CD4-positive, CD25-positive, alpha-beta regulatory T cell (primary cell): ENCODE results near the gene ABHD1. TPM values are rescaled to one million over a fixed set of nuclear protein-coding genes. Genes with fewer than 3 reads are reported as not detected.

Experiments
- ATAC-seq, 2 donors: fragments of 150-1000 bp; cut with Tn5 transposase; one replicate each; pipeline ENCODE4 v1.10.0; 2021; ENCODE audit warnings: low read depth in 2 of 2, moderate number of reproducible peaks in 2 of 2, moderate library complexity in 1 of 2
- DNase-seq, 3 donors: peaks; one replicate each; pipeline versions ENCODE4 v3.0.0 to v3.0.0-alpha.2; 2012 to 2022; ENCODE audit warnings: mixed read lengths in 1 of 3
- H3K27ac ChIP-seq: one replicate; pipeline ENCODE4 v1.7.0; 2013; ENCODE audit warnings: mild to moderate bottlenecking, low read length; ENCODE audit not compliant: insufficient read depth, poor library complexity, severe bottlenecking
- H3K27me3 ChIP-seq: one replicate; pipeline ENCODE4 v1.7.0; 2013; ENCODE audit warnings: low read length; ENCODE audit not compliant: control insufficient read depth, insufficient read depth
- H3K36me3 ChIP-seq: one replicate; pipeline ENCODE4 v1.7.0; 2013; ENCODE audit warnings: mild to moderate bottlenecking, low read length, moderate library complexity; ENCODE audit not compliant: control insufficient read depth, insufficient read depth
- H3K4me1 ChIP-seq: 2 replicates; pipeline ENCODE4 v1.7.0; 2013; ENCODE audit warnings: mild to moderate bottlenecking, low read length; ENCODE audit not compliant: insufficient read depth, control insufficient read depth, poor library complexity, severe bottlenecking
- H3K4me3 ChIP-seq: one replicate; pipeline ENCODE4 v1.7.0; 2013; ENCODE audit warnings: low read depth, mild to moderate bottlenecking, low read length, moderate library complexity
- H3K9me3 ChIP-seq, 2 experiments: 1 replicate in 1 of 2; 2 replicates in 1 of 2; pipeline ENCODE4 v1.7.0; 2013; ENCODE audit warnings: low read length in 2 of 2, mild to moderate bottlenecking in 1 of 2, moderate library complexity in 1 of 2; ENCODE audit not compliant: control insufficient read depth in 2 of 2
- H3K27ac Mint-ChIP-seq, 3 donors: one replicate each; pipeline ENCODE4 v1.8.0; 2020 to 2022; ENCODE audit warnings: mild to moderate bottlenecking in 3 of 3, mixed read lengths in 3 of 3, moderate library complexity in 2 of 3
- H3K27me3 Mint-ChIP-seq: one replicate; pipeline ENCODE4 v1.8.0; 2022; ENCODE audit warnings: mild to moderate bottlenecking, mixed read lengths
- H3K36me3 Mint-ChIP-seq: one replicate; pipeline ENCODE4 v1.8.0; 2020; ENCODE audit warnings: mixed read lengths
- H3K4me1 Mint-ChIP-seq, 4 donors: one replicate each; pipeline ENCODE4 v1.8.0; 2020 to 2022; ENCODE audit warnings: mixed read lengths in 4 of 4, mild to moderate bottlenecking in 1 of 4
- H3K4me3 Mint-ChIP-seq, 4 donors: one replicate each; pipeline ENCODE4 v1.8.0; 2020 to 2022; ENCODE audit warnings: mild to moderate bottlenecking in 4 of 4, mixed read lengths in 4 of 4, moderate library complexity in 3 of 4
- H3K9me3 Mint-ChIP-seq, 7 donors: one replicate each; pipeline ENCODE4 v1.8.0; 2020 to 2022; ENCODE audit warnings: mixed read lengths in 7 of 7, mild to moderate bottlenecking in 3 of 7, moderate library complexity in 2 of 7
- polyA plus RNA-seq, 4 donors: library from polyadenylated mRNA; unstranded; fragments of 300-500 nt; fragmentation: Illumina TruSeq; gene quantifications; one replicate each; pipeline ENCODE4 v1.2.3, GENCODE V29; 2021
- total RNA-seq: library from RNA; stranded (reverse); gene quantifications from one replicate; pipeline ENCODE4 v1.2.3, GENCODE V29; 2022

Gene ABHD1
- total and polyA plus RNA-seq, 5 donors from 2014 or later: 0.21 to 1.7 (median 0.89) TPM

DNA sequence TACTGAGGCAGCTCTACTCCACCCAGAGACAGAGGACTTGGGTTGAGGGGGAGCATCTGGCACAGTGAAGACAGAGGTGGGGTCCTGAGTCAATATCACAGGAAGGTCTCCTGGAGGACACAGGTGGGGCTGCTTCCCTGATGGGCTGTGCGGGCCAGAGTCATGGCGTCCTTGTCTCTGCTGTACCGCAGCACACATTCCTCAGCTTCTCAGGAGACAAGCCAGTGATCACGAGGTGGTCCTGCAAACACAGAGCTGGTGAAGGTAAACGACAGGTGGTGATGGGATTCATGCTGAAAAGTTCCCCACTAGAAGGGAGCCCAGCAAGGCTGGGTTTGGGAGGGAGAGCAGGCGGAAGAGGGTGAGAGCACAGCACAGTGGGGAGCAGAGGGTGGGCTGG, 34.9 kb downstream of the ABHD1 start:
- no peaks in the 10 kb centered on the region for H3K4me1 ChIP-seq
- no peaks in the 10 kb centered on the region for H3K36me3 Mint-ChIP-seq
- peaks cover 0 to 3% (median 0%) of the 10 kb centered on the region in 4 donors for H3K4me1 Mint-ChIP-seq
- H3K9me3 ChIP-seq: no peaks in the 10 kb centered on the region
- no peak overlapping the region for H3K4me3 ChIP-seq
- H3K27me3 Mint-ChIP-seq: peaks cover 10% of the 10 kb centered on the region
- H3K4me3 Mint-ChIP-seq: no peak overlapping the region
- H3K27me3 ChIP-seq: no peaks in the 10 kb centered on the region
- no peak overlapping the region for H3K27ac ChIP-seq
- ATAC-seq: no peak
- no peaks in the 10 kb centered on the region for H3K36me3 ChIP-seq
- no peak for DNase-seq
- H3K9me3 Mint-ChIP-seq: peaks cover 0 to 2% (median 0%) of the 10 kb centered on the region in 7 donors
- H3K27ac Mint-ChIP-seq: no peak overlapping the region

DNA sequence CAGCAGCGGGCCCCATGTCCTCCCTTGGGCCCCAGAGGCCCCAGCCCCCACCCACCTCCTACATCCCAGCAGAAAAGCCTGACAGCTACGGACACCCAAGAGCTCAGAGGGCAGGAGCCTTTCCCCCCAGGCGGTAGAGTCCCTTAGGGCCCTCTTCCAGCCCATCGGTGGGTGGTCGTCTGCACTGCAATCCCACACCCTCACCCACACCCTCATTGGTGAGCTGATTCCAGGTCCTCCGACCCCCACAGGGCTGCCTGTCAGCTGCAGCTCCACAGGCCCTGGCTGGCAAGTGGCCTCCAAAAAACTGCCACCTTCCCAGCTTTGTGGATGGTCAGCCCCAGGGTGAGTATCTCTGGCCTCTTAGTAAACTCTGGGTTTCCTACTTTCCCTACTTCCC, 35.7 kb downstream of the ABHD1 start:
- no peaks in the 10 kb centered on the region for H3K9me3 ChIP-seq
- no peak for ATAC-seq

GRCh38 chr2:27160191-27160590, 36.6 kb downstream of the ABHD1 start:
- H3K36me3 ChIP-seq: no peaks in the 10 kb centered on the region
- no peaks in the 10 kb centered on the region for H3K9me3 ChIP-seq
- no peaks in the 10 kb centered on the region for H3K4me1 ChIP-seq
- peak overlapping the region in 1 of 3 donors; percentile 42 for H3K27ac Mint-ChIP-seq
- peaks cover 9% of the 10 kb centered on the region for H3K27me3 Mint-ChIP-seq
- H3K4me3 ChIP-seq: no peak overlapping the region
- peaks cover 0 to 2% (median 0%) of the 10 kb centered on the region in 7 donors for H3K9me3 Mint-ChIP-seq
- no peaks in the 10 kb centered on the region for H3K36me3 Mint-ChIP-seq
- H3K27me3 ChIP-seq: no peaks in the 10 kb centered on the region
- ATAC-seq (no peak), DNase-seq (no peak)
- H3K4me3 Mint-ChIP-seq: no peak overlapping the region
- peaks cover 0 to 3% (median under 1%) of the 10 kb centered on the region in 4 donors for H3K4me1 Mint-ChIP-seq
- no peak overlapping the region for H3K27ac ChIP-seq

More for the DNA sequence above, 35.7 kb downstream of the ABHD1 start:
- Histone ChIP-seq H3K27me3 (no peaks in the 10 kb centered on the region), H3K36me3 (no peaks in the 10 kb centered on the region), H3K4me3 (no peak overlapping the region), H3K4me1 (no peaks in the 10 kb centered on the region), H3K27ac (no peak overlapping the region)
- no peak overlapping the region for H3K4me3 Mint-ChIP-seq
- peaks cover 0 to 3% (median 0%) of the 10 kb centered on the region in 4 donors for H3K4me1 Mint-ChIP-seq
- H3K9me3 Mint-ChIP-seq: peaks cover 0 to 2% (median 0%) of the 10 kb centered on the region in 7 donors
- peaks cover 7% of the 10 kb centered on the region for H3K27me3 Mint-ChIP-seq
- no peaks in the 10 kb centered on the region for H3K36me3 Mint-ChIP-seq
- H3K27ac Mint-ChIP-seq: no peak overlapping the region
- DNase-seq: no peak

GRCh38 chr2:27162151-27163121, 38.8 kb downstream of the ABHD1 start:
- H3K27ac Mint-ChIP-seq: peak overlapping the region in 1 of 3 donors; percentile 20

DNA sequence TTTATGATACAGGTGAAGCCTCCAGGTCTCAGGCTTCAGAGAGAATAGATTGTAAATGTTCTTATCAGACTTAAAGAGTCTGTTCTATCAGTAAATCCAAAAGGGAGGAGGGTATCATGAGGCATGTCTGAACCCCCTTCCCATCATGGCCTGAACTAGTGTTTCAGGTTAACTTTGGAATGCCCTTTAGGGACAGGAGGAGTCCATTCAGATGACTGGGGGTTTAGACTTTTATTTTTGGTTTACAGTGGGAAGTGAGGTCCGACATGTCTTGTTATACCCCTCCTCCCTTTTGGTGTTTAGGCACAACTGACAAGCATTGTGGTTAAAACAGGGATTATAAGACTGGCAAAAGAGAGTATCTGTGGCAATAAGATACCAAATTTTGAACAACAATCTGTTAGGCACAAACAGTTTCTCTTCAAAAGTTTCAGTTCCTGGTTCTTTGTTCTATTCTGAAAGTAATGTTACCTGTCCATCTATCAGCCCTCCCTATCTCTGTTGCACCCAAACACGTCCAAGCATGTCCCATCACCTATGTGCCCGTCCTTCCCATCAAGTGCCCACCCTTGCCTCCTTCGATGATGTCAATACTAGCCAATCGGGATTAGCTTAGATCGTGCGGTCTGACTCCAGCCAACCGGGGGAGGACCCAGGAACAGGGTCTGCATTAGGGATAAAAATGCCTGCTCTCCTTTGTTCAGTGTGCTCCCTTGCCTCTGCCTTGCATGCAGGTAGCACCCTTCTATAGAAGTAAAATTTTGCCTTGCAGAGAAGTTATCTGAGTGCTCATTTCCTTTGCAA, 41.5 kb downstream of the ABHD1 start:
- no peaks in the 10 kb centered on the region for H3K36me3 ChIP-seq
- H3K9me3 ChIP-seq: no peaks in the 10 kb centered on the region
- no peak overlapping the region for H3K4me3 ChIP-seq
- H3K4me1 ChIP-seq: peaks cover 3% of the 10 kb centered on the region
- no peak overlapping the region for H3K4me3 Mint-ChIP-seq
- H3K4me1 Mint-ChIP-seq: peaks cover 0 to 2% (median under 1%) of the 10 kb centered on the region in 4 donors
- ATAC-seq: no peak
- H3K27ac Mint-ChIP-seq: no peak overlapping the region
- peaks cover 0 to 1% (median 0%) of the 10 kb centered on the region in 7 donors for H3K9me3 Mint-ChIP-seq
- H3K27me3 Mint-ChIP-seq: peaks cover 28% of the 10 kb centered on the region
- no peaks in the 10 kb centered on the region for H3K27me3 ChIP-seq
- no peak for DNase-seq
- H3K36me3 Mint-ChIP-seq: no peaks in the 10 kb centered on the region
- no peak overlapping the region for H3K27ac ChIP-seq

More at GRCh38 chr2:27162151-27163121, 38.8 kb downstream of the ABHD1 start:
- Histone ChIP-seq H3K27ac (no peak overlapping the region), H3K4me3 (no peak overlapping the region), H3K9me3 (no peaks in the 10 kb centered on the region), H3K4me1 (no peaks in the 10 kb centered on the region), H3K27me3 (no peaks in the 10 kb centered on the region), H3K36me3 (no peaks in the 10 kb centered on the region)
- DNase-seq: no peak
- peaks cover 0 to 3% (median under 1%) of the 10 kb centered on the region in 4 donors for H3K4me1 Mint-ChIP-seq
- H3K4me3 Mint-ChIP-seq: no peak overlapping the region
- H3K36me3 Mint-ChIP-seq: no peaks in the 10 kb centered on the region
- ATAC-seq: no peak
- peaks cover 18% of the 10 kb centered on the region for H3K27me3 Mint-ChIP-seq
- peaks cover 0 to 2% (median 0%) of the 10 kb centered on the region in 7 donors for H3K9me3 Mint-ChIP-seq

DNA sequence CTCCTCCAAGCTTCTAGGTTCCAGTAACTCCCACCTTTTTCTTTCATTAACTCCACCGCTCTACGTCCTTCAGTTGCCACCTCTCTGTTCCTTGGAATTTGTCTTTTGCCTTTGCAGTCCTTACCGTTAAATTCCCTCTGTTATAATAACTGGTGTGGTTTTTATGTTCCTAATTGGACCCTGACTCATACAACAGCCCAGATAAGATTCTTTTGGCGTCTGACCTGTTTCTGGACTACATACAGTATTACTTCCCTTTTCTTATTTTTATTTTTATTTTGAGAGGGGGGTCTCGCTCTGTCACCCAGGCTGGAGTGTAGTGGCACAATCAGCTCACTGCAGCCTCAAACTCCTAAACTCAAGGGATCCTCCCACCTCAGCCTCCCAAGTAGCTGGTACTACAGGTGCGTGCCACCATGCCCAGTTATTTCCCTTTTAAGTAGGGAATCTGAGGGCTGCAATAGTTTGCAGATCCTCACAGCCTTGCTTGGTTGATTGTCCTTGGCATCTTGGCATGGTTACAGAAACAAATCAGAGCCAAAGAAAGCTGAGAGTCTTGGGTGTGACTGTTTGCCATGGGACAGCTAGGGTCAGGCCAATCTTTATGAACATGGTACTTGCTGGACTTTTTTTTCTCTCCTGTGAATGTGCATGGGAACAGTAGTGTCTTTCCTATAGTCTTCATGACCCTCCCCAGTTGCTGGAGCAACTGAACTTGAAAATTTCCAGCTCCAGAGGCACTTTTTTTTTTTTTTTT, 47.1 kb downstream of the ABHD1 start:
- H3K27me3 ChIP-seq: peaks cover 11% of the 10 kb centered on the region
- H3K4me3 Mint-ChIP-seq: no peak overlapping the region

DNA sequence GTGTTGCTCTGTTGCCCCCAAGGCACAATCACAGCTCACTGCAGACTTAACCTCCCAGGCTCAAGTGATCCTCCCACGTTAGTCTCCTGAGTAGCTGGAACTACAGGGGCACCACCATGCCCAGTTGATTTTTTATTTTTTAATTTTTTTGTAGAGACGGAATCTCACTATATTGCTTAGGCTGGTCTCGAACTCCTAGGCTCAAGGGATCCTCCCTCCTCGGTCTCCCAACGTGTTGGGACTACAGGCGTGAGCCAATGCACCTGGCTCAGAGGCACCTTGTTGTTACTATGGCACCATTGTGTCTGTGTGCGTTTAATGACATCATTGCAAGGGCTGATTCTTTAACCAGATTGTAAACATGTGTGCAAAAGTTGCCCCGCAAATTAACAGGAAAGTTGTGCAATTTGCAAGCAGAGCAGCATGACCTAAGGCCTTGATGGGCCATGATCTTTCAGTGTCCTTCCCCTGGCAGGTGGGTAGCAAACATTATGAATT, 47.8 kb downstream of the ABHD1 start:
- Histone ChIP-seq H3K9me3 (no peaks in the 10 kb centered on the region), H3K27ac (no peak overlapping the region), H3K4me3 (no peak overlapping the region), H3K4me1 (peaks cover 4% of the 10 kb centered on the region), H3K27me3 (peaks cover 11% of the 10 kb centered on the region), H3K36me3 (no peaks in the 10 kb centered on the region)
- ATAC-seq: no peak
- peaks cover 0 to 2% (median 1%) of the 10 kb centered on the region in 4 donors for H3K4me1 Mint-ChIP-seq
- H3K9me3 Mint-ChIP-seq: peaks cover 0 to 1% (median 0%) of the 10 kb centered on the region in 7 donors
- H3K36me3 Mint-ChIP-seq: no peaks in the 10 kb centered on the region
- DNase-seq: no peak
- H3K27me3 Mint-ChIP-seq: peaks cover 26% of the 10 kb centered on the region
- H3K27ac Mint-ChIP-seq: no peak overlapping the region
- no peak overlapping the region for H3K4me3 Mint-ChIP-seq

More for the DNA sequence above, 47.1 kb downstream of the ABHD1 start:
- peaks cover 4% of the 10 kb centered on the region for H3K4me1 ChIP-seq
- Mint-ChIP-seq H3K36me3 (no peaks in the 10 kb centered on the region), H3K27ac (peak overlapping the region in 1 of 3 donors; percentile 15), H3K4me1 (peaks cover 0 to 2% (median 1%) of the 10 kb centered on the region in 4 donors), H3K27me3 (peaks cover 26% of the 10 kb centered on the region), H3K9me3 (peaks cover 0 to 1% (median 0%) of the 10 kb centered on the region in 7 donors)
- no peak for ATAC-seq
- no peaks in the 10 kb centered on the region for H3K36me3 ChIP-seq
- no peak overlapping the region for H3K4me3 ChIP-seq
- DNase-seq: no peak
- no peak overlapping the region for H3K27ac ChIP-seq
- H3K9me3 ChIP-seq: no peaks in the 10 kb centered on the region
